BLaER1 treated with 17β-estradiol and CSF1 and Interleukin-3, amounts not matched to agents 10 nM and 100 nM (cell line): Measurements from ENCODE around the gene AJM1.

Experiments used
- H3K27ac ChIP-seq, 11 experiments: shearing (Covaris generic); formaldehyde crosslinking; 2 replicates each; pipeline ENCODE4 v1.8.1; 2022
- H3K27me3 ChIP-seq, 11 experiments: shearing (Covaris generic); formaldehyde crosslinking; 2 replicates each; pipeline ENCODE4 v1.8.1; 2022
- H3K36me3 ChIP-seq, 11 experiments: shearing (Covaris generic); formaldehyde crosslinking; 2 replicates each; pipeline ENCODE4 v1.8.1; 2022
- H3K4me1 ChIP-seq, 10 experiments: shearing (Covaris generic); formaldehyde crosslinking; 2 replicates each; pipeline ENCODE4 v1.8.1; 2022
- H3K4me2 ChIP-seq, 11 experiments: shearing (Covaris generic); formaldehyde crosslinking; 2 replicates each; pipeline ENCODE4 v1.8.1; 2022
- H3K4me3 ChIP-seq, 10 experiments: shearing (Covaris generic); formaldehyde crosslinking; 2 replicates each; pipeline ENCODE4 v1.8.1; 2022
- H3K9ac ChIP-seq, 11 experiments: shearing (Covaris generic); formaldehyde crosslinking; 2 replicates each; pipeline ENCODE4 v1.8.1; 2022
- H3K9me3 ChIP-seq, 11 experiments: shearing (Covaris generic); formaldehyde crosslinking; replicated peaks in 1 of 11; 2 replicates each; pipeline ENCODE4 v1.8.1; 2022
- H4K20me1 ChIP-seq, 11 experiments: shearing (Covaris generic); formaldehyde crosslinking; 2 replicates each; pipeline ENCODE4 v1.8.1; 2022
- Cebpa-rat ChIP-seq, 11 experiments: shearing (Covaris generic); IDR thresholded peaks; 2 replicates each; pipeline ENCODE4 v1.8.1; 2022

AJM1 gene

DNA sequence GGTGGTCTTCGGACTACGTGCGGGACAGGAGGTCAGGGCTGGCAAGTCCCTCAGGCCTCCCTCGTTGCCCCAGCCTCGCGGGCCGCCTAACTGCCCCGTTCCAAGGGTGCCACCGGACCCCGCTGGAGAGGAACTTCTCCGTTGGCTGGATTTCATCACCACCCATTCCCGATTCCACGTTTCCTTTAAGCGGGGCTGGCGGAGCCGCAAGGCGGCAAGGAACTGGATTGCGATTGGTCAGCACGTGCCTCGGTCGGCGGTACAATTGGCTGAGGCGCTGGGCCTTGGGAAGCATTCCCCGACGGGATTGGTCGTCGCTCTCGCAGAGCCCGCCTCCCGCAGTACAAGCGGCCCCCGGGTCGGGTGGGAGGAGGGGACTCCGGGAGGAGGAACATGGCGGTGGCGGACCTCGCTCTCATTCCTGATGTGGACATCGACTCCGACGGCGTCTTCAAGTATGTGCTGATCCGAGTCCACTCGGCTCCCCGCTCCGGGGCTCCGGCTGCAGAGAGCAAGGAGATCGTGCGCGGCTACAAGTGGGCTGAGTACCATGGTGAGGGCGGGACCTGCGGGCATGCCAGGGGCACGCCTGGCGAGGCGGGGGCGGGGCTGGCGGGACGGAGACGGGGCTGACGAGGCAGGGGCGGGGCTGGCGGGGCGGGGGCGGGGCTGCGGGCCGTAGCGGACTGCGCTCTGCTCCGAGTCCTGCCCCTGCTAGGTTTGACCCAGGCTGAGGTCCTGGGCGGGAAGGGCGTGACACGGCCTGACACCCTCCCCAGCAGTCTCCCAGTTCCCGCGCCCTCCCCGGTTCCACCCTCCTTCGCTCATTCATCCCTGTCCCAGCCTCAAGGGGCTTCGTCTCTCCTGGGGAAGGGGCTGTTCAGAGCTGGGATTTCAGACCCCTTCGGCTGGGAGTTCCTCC, 7.0 kb downstream of the AJM1 start, which contains the start of gene PHPT1:
Gene PHPT1, plus strand, starts transcription at position 372 of the 922 bp plus-strand sequence. Its CDS starts 22 bp downstream, at position 394.
- H4K20me1 ChIP-seq = peaks cover 13 to 41% (median 24%) of the 10 kb centered on the region in 11 experiments; a peak in 21 of 22 replicates
- peak within 1 kb of the TSS; percentile 32 to 86 (median 79) for H3K27ac ChIP-seq
- peaks cover 19 to 48% (median 30%) of the 10 kb centered on the region in 10 experiments for H3K4me1 ChIP-seq
- peaks cover 9 to 26% (median 17%) of the 10 kb centered on the region in 11 experiments; a peak in 17 of 22 replicates for H3K36me3 ChIP-seq
- H3K4me3 ChIP-seq = peak within 1 kb of the TSS; percentile 61 to 94 (median 72)
- H3K27me3 ChIP-seq = peaks cover 16 to 40% (median 37%) of the 10 kb centered on the region in 11 experiments
- H3K4me2 ChIP-seq = peak within 1 kb of the TSS; percentile 96 to 100 (median 99)
- peak in 4 of 11 experiments; percentile 10 to 42 (median 31); a peak in 1 of 22 replicates for TF ChIP-seq Cebpa-rat (IDR thresholded peaks at IDR 0.05)
- peak within 1 kb of the TSS; percentile 68 to 90 (median 81) for H3K9ac ChIP-seq
- peaks cover 0 to 22% (median 9%) of the 10 kb centered on the region in 11 experiments; a peak in 12 of 22 replicates for H3K9me3 ChIP-seq

GRCh38 chr9:136849960-136850865, 7.9 kb downstream of the AJM1 start:
- H3K4me3 ChIP-seq = peak overlapping the region; percentile 61 to 94 (median 72)
- peaks cover 21 to 56% (median 38%) of the 10 kb centered on the region in 10 experiments for H3K4me1 ChIP-seq
- peaks cover 0 to 17% (median 8%) of the 10 kb centered on the region in 11 experiments; a peak in 12 of 22 replicates for H3K9me3 ChIP-seq
- no peak for TF ChIP-seq Cebpa-rat (IDR thresholded peaks at IDR 0.05)
- H3K27ac ChIP-seq = peak overlapping the region in 5 of 11 experiments; percentile 29 to 78 (median 46); a peak in 6 of 22 replicates
- H3K27me3 ChIP-seq = peaks cover 7 to 31% (median 28%) of the 10 kb centered on the region in 11 experiments
- peak overlapping the region; percentile 68 to 84 (median 81) for H3K9ac ChIP-seq
- peaks cover 13 to 50% (median 31%) of the 10 kb centered on the region in 11 experiments; a peak in 21 of 22 replicates for H4K20me1 ChIP-seq
- peak overlapping the region; percentile 92 to 100 (median 98) for H3K4me2 ChIP-seq
- peaks cover 9 to 26% (median 17%) of the 10 kb centered on the region in 11 experiments; a peak in 17 of 22 replicates for H3K36me3 ChIP-seq

GRCh38 chr9:136850866-136851775, 8.8 kb downstream of the AJM1 start:
- Histone ChIP-seq H3K27ac (no peak overlapping the region), H3K4me2 (peak overlapping the region in 7 of 11 experiments; percentile 92 to 100 (median 99); a peak in 9 of 22 replicates), H3K9me3 (peaks cover 0 to 8% (median 0%) of the 10 kb centered on the region in 11 experiments; a peak in 6 of 22 replicates), H4K20me1 (peaks cover 13 to 59% (median 40%) of the 10 kb centered on the region in 11 experiments; a peak in 21 of 22 replicates), H3K27me3 (peaks cover 6 to 22% (median 19%) of the 10 kb centered on the region in 11 experiments; a peak in 17 of 22 replicates), H3K4me1 (peaks cover 21 to 65% (median 47%) of the 10 kb centered on the region in 10 experiments), H3K4me3 (no peak overlapping the region), H3K9ac (peak overlapping the region in 7 of 11 experiments; percentile 15 to 84 (median 82); a peak in 5 of 22 replicates), H3K36me3 (peaks cover 9 to 26% (median 17%) of the 10 kb centered on the region in 11 experiments; a peak in 17 of 22 replicates)
- no peak for TF ChIP-seq Cebpa-rat (IDR thresholded peaks at IDR 0.05)

GRCh38 chr9:136851941-136852663, 9.8 kb downstream of the AJM1 start, which contains the start of gene MAMDC4:
Gene MAMDC4, plus strand, starts transcription at chr9:136852346. Its CDS starts 71 bp downstream, at chr9:136852417.
- Histone ChIP-seq H3K27me3 (peaks cover 0 to 12% (median 9%) of the 10 kb centered on the region in 11 experiments; a peak in 13 of 22 replicates), H3K4me1 (peaks cover 21 to 70% (median 57%) of the 10 kb centered on the region in 10 experiments), H3K9me3 (no peaks in the 10 kb centered on the region), H3K36me3 (peaks cover 9 to 28% (median 17%) of the 10 kb centered on the region in 11 experiments; a peak in 17 of 22 replicates), H3K4me2 (no peak within 1 kb of the TSS; a peak in 1 of 22 replicates), H3K9ac (peak within 1 kb of the TSS in 5 of 11 experiments; percentile 15 to 83 (median 20); a peak in 5 of 22 replicates), H3K4me3 (no peak within 1 kb of the TSS), H4K20me1 (peaks cover 13 to 69% (median 50%) of the 10 kb centered on the region in 11 experiments; a peak in 21 of 22 replicates), H3K27ac (no peak within 1 kb of the TSS)
- no peak for TF ChIP-seq Cebpa-rat (IDR thresholded peaks at IDR 0.05)

GRCh38 chr9:136852664-136853595, 10.7 kb downstream of the AJM1 start:
- H4K20me1 ChIP-seq = peaks cover 13 to 77% (median 57%) of the 10 kb centered on the region in 11 experiments; a peak in 21 of 22 replicates
- H3K9ac ChIP-seq = peak overlapping the region in 2 of 11 experiments; percentile 18 to 20; a peak in 2 of 22 replicates
- no peak overlapping the region for H3K4me2 ChIP-seq
- no peak for TF ChIP-seq Cebpa-rat (IDR thresholded peaks at IDR 0.05)
- peaks cover 0 to 5% (median 4%) of the 10 kb centered on the region in 11 experiments; a peak in 10 of 22 replicates for H3K27me3 ChIP-seq
- H3K4me3 ChIP-seq = no peak overlapping the region
- no peaks in the 10 kb centered on the region for H3K9me3 ChIP-seq
- H3K36me3 ChIP-seq = peaks cover 9 to 30% (median 17%) of the 10 kb centered on the region in 11 experiments; a peak in 18 of 22 replicates
- H3K4me1 ChIP-seq = peaks cover 21 to 73% (median 58%) of the 10 kb centered on the region in 10 experiments
- no peak overlapping the region for H3K27ac ChIP-seq
